GM19438 (cell line): ENCODE measurements around the gene MYL7.
"Not testable (repeated sequence)": the region's sequence is repeated elsewhere in the genome, so short reads cannot be mapped to it uniquely, and the experiment has no call there.

ENCODE experiments used
- ATAC-seq: cut with Tn5 transposase; IDR thresholded peaks from one replicate; pipeline ENCODE4 v1.9.1; 2021; ENCODE audit warnings: low read depth; ENCODE audit not compliant: unreplicated experiment

Gene MYL7

DNA sequence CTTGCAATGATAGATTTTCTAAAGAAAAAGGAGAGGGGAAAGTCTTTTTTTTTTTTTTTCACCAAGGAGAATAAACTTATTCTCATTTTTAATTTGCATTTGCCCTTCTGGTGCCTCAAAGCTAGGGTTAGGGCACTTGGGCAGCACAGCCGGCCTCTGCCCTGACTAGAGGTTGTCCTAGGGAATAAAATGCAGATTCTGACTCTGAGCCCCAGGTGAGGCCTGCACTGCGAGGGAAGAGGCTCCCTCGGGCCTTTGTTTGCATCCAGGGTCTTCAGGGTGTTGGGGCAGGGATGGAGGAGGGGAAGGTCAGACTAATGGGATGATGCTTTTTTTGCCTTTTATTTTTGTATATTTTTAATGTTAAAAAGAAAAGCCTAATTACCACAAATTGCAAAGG is 7.8 kb downstream of the MYL7 start:
- ATAC-seq, result no peak

DNA sequence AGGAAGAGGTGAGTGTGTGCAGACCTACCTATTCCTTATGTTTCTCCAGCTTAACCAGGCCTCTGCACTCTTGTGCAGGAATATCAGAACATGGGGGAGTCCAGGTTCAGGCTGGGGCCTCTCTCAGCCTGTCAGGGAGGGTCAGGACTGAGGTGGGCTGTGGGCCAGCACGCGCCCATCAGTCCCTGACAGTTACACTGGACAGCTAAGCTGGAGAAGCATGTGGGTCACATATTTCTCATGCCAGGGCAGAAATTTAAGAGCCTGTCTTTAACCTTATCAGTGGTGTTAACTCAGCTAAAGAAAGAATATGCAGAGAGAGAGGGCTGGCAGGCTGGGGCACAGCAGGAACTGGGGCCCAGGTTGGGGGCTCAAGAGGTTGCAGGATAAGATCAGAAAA is 9.1 kb downstream of the MYL7 start:
- no peak for ATAC-seq

DNA sequence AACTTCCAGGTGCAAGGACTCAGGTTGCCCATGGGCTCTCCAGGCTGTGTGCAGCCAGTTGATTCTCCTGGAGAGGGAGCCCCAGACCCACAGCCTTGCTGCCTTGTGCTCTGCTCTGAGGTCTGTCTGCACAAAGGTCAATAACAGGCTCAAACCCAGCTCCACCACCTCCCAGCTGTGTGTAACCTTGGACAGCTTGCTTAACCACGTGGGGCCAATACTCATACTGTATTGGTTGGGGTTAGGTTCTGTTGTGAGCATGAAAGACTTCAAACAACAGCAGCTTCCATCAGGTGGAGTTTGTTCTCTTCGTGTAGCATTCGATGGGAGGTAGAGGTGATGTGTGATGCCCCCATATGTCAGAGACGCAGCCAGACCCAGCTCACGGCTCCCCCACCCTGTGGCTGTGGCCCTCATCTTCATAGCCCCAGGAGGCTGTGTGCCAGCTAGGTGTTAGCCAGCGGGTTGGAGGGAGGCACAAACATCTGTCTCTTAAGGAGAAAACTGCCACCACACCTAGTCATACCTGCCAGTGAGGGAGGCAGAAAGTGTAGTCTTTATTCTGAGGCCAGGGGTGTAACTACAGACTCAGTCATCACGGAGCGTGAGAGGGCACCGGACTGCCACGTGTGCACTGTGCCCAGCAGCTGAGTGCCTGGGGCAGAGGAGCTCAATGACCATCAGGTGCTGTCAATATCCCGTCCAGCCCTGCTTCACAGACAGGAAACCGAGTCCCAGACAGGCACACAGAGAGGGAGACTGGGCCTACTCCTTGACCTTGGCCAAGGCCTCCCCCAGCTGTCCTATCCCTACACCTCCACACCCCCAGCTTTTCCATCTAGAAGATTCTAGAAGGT is 9.7 kb downstream of the MYL7 start:
- no peak for ATAC-seq

DNA sequence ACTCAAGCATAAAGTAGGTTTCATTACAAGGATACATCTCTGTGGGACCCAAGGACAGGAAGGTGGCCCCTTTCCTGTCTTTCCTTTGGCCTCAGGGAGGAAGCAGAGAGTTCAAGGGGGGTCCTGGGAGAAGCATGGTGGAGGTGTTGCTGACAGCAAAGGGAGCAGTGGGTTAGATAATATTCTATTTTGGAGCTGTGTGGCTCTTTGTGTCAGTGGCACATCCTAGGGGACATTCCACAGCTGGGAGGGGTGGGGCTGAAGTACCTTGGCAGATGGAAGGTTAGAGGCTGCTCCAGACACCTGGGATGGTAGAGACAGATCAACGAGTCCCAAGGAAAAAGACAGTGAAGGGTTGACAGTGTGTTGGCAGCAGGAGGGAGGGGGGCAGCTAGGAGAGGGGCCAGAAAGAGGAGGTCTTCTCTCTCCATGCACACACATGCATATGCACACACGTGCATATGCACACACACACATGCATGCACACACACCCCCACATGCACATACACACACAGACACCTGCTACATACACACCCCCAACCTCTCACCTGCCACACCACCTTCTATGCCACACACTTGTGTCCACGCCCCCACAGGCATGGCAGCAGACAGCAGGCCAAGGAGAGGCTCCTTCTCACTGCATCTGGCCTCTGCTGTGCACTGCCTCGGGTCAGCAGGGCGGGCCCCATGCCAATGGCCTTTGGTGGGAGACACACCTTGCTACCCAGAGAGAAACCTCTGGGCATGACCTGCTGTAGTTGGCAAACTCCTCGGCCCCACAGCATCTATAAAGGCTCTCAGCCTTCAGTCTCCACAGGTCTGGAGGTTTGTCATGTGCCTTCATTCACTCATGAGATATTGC is 12.2 kb downstream of the MYL7 start:
- no peak for ATAC-seq

DNA sequence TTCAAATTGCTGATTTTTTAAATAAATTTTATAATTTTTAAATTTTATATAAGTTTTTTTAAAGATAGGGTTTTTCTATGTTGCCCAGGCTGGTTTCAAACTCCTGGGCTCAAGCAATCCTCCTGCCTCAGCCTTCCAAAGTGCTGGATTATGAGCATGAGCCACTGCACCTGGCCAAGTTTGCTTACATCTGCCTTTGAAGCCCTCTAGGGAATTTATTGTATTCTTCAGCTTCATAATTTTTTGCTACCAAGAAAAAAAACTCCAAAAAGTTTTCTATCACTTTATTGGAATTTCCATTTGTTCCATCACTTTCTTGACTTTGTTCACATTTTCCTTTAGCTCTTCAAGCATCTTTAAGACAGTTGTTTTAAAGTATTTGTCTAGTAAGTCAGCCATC is 14.0 kb downstream of the MYL7 start:
- no peak for ATAC-seq

DNA sequence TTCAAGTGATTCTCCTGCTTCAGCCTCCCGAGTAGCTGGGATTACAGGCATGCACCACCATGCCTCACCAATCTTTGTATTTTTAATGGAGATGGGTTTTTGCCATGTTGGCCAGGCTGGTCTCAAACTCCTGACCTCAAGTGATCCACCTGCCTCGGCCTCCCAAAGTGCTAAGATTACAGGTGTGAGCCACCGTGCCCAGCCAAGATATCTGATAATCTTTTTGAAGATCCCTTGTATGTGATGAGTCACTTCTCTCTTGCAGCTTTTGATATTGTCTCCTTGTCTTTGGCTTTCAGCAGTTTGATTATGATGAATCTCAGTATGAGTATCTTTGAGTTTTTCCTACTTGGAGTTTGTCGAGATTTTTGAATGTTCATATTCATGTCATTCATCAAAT is 14.6 kb downstream of the MYL7 start:
- ATAC-seq, result not testable (repeated sequence)

DNA sequence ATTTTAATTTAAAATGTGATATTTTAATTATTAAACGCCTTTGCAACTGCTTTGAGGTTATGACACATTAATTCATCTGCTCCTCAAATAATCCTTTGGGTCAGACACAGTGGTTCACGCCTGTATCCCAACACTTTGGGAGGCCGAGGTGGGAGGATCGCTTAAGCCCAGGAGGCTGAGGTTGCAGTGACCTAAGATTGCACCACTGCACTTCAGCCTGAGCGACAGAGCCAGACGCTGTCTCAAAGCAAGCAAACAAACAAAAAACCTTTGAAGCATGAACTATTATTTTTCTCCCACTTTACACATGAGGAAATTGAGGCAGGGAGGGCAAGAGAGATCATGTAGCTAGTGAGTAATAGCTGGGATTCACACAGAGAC is 16.3 kb downstream of the MYL7 start:
- ATAC-seq, result no peak

DNA sequence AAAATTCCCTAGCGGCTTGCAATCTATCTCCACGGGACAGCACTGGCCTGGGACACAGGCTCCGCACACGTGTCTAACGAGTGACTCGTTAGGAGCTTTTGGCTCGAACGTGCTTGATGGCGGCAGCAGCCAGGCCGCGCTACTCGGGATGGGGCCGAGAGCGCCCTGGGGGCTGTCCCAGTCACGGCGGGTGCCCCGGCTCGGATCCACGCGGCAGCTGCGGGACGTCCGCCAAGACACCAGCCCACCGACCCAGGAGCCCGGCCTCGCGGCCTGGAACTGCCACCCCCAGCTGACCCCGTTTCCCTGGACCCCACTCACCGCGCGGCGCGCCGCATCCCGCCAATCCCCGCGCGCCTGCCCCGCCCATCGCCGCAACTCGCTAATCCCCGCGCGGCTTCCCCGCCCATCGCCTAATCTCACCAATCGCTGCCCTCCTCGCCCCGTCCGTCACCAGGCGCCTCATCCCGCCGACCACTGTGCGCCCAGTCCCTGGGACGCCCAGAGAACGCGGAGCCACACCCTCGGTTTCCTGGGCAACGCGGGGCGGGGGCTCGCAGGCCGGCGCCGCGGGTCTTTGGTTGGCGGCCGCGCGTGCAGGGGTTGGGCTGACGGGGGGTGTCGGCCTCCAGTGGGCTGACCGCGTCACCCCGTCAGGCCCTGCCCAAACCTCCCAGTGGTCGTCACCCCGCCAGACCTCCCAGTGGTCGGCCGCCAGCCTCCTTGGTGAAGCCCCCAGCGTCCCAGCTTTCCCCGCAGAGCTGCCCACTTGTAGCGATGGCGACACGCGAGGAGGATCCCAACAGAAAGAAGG is 17.7 kb downstream of the MYL7 start, which contains the start of gene POLD2:
POLD2 (minus strand) TSS at position 359 of the 814 bp plus-strand sequence. CDS start 1,495 bp downstream, outside the sequence.
- ATAC-seq, result peak; percentile 97

DNA sequence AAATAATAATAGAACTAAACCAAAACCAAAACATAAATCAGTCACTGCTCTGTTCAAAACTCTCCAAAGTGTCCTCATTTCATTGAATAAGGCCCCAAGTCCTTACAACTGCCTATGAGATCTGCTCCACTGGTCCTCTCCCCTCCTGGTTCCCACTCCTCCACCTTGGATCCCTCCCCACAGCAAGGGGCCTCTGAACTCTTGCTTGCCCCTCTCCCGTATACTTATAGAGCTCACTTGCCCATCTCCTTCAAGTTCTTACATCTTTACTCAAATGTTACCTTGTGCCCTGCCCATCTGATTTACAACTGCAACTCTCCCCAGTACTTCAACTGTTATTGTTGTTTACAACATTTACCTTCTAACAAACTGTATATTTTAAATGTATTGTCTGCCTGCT is 18.6 kb downstream of the MYL7 start:
- ATAC-seq, result no peak

DNA sequence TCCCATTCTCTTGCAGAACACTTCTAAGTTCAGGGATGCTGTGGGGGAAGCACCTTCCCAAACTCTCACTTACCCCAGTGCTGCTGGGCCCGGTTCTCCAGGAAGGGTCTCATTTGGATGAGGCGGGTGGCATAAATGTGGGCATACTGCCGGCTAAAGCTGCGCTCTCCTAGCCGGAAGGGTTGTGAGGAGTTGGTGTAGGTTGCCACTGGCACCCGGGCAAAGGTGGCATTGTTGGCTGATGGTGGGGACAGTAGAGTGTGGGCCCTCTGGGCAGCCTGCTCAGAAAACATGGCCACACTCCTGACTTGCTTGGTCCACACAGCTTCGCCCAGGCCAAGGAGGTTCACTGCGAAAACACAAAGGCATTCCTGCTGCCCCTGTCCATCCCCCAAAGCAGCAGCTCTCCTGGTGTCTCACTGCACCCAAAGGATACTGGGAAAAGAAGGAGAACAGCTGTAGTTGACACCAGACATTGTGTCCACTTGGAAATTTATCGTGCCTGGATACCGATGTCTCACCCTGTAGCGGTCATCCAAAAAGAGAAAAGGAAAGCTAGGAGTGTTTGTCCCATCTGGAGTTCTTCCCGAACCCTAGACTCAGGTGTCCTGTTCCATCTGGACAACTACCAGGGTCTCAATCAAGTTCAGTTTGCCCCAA is 19.2 kb downstream of the MYL7 start:
- ATAC-seq, result no peak

DNA sequence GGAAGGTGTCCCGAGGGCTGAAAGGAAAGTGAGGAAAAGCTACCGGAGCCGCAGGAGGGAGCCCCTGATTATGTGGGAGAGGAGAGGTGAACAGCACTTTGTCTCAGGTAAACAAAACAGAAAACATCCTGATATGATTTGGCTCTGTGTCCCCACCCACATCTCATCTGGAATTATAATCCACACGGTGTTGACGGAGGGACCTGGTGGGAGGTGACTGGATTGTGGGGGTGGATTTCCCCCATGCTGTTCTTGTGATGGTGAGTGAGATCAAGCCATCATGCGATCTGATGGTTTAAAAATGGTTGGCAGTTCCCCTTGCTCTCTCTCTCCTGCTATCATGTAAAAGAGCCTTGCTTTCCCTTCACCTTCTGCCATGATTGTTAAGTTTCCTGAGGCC is 20.7 kb downstream of the MYL7 start:
- no peak for ATAC-seq

DNA sequence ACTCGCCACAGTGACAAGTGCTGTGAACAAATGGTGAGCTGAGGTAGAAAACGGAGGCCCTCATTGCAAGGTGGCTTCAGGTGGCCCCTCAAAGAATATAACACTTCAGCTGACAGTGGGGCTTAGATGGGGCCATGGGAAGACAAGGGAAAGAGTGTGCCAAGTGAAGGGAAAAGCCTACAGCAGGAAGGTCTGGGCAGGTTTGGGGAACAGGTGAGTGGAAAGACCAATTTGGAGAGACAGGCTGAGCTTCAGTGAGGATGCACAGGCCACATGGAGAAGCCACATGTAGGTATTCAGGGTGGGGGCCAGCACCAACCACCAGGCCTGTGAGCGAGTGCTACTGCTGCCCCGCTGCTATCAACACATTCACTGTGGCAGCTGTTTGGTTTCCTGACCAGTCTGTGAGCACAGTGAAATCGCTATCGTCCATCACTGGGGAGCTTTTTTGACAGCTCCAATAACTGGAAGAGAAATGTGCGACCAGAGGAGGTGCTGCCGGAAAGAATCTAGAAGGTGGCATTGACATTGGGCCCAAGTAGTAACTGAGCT is 21.2 kb downstream of the MYL7 start:
- ATAC-seq, result no peak

DNA sequence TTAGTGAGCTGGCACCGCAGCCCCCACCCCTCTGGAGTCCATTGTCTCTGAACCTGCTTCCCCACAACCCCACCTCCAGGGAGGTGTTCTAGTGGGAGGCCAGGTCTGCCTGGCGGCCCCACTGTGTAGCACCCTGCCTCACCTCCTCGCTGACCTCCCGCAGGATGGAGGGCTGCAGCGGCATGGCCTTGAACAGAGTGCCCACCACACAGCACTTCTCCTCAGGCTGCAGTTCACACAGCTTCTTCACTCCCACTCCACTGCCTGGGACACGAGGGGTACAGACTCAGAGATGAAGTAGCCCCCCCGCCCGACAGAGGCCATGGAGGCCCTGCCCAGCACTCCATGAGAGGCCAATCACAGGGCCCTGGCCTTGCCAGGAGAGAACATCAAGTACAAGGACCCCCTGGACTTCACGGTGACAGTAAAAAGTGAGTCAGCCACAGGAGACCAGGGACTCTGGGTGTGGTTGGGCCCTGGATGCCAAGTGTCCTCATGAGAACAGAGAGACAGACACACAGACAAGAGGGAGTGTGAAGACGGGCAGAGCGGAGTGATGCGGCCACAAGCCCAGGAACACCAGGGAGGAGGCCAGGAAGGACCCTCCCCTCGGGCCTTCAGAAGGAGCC is 23.2 kb downstream of the MYL7 start:
- no peak for ATAC-seq

DNA sequence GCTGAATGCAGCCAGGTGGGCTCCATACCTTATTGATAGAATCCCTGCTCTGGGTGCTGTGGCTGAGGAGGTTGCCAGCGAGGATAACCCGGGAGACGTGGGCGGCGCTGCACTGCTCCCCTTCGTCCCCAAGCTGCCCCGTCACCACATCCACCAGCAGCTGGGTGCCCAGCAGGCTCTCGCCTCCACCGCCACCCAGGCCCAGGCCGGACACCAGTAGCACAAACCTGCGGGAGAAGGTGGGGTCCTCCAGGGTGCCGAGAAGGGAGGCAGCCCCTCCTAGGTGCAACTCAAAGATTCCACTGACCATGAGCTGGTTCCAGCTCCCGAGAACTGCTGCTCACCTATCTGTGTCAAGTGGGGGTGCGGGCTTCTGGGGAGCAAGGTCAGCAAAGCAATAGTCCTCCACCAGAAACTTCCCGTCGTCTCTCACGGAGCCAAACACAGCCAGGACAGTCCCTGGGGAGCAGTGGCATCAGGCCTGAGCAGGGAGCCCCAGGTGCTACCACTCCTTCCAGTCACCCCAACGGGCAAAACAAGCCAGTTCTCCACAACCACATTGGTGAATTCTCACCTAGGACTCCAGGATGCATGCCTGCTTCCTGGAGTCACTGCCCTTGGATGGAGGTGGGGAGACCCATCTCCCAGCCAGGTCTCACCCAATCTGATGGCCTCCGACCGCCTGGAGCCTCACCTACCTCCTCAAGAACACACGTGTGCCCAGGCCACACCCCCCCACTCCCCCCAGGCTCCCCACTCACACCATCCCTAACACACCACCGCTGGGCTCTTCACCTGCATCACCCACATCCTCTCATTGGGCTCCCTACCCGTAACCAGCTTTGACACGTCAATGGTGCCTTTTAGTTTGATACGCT is 24.1 kb downstream of the MYL7 start:
- ATAC-seq, result no peak

DNA sequence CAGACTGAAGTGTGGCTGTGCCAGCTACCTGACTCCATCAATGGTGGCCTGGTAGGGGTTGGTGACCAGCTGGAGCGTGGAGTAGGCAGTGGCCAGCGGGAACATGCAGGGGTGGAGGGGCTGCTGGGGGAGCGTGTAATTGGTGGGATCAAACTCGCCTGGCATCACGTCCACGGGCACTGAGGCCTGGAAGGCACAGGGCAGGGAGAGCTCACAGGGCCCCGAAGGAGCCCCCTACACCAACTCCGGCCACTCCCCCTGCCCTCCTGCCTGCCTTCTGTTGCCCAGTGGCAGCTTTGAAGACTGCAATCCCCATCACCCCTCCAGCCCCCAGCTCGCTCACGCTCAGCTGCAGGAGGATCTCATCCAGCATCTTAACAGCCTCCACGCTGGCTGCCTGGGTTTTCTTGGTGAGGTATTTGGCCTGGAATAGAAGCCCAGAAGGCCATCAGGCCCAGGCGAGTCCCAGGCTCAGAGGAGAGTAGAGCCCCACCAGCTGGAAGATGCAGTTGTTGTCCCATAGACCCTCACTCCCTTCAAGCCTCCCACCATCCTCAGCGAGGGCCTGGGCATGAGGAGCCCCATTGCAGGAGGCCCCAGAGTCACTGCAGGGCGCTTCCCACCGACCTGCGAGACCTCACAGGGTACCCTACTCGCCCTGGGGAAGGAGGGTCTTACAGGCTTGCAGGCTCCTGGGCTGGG is 24.9 kb downstream of the MYL7 start:
- no peak for ATAC-seq

DNA sequence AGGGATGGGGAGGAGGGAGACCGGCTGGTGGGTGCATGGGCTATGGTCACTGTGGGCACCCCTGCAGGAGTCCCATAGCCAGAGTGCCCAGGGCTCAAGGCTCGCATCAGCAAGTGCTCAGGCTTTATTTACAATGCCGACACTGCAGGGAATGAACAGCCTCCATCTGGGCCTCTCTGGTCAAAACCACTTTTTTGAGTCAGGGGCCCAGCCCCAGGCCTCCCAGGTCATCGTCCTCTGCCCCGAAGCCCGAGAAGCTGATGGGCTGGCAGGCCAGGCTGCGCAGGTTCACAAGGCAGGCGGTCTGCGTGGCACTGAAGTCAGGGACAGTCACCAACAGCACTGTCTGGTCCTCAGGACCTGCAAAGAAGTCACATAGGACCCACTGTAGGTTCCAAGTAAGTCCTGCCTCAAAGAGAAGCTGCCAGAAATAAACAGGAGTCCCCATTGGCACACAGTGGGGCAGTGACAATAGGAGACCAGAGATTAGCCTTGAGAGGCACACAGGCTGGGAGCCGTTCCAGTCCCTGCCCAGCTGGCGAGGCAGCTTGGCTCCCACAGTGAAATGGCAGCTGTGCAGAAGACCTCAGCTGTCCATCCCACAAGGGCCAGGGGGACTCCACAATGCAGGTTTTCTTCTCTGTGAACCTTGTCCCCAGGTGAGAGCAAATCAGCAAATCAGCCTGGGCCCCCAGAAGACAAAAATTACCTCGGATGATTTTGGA is 26.4 kb downstream of the MYL7 start:
- ATAC-seq, result no peak

DNA sequence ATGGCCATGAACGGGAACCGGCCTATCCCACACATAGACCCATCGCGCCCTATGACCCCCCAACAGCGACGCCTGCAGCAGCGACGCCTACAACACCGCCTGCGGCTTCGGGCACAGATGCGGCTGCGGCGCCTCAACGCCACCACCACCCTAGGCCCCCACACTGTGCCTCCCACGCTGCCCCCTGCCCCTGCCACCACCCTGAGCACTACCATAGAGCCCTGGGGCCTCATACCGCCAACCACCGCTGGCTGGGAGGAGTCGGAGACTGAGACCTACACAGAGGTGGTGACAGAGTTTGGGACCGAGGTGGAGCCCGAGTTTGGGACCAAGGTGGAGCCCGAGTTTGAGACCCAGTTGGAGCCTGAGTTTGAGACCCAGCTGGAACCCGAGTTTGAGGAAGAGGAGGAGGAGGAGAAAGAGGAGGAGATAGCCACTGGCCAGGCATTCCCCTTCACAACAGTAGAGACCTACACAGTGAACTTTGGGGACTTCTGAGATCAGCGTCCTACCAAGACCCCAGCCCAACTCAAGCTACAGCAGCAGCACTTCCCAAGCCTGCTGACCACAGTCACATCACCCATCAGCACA is 27.3 kb downstream of the MYL7 start:
- no peak for ATAC-seq
